ENCODE measurements around the gene MST1R. TPM values are rescaled to one million over a fixed set of nuclear protein-coding genes. Genes with fewer than 3 reads are reported as not detected.

Gene MST1R
- total and polyA plus RNA-seq, 2 of the 4 experiments (the other 2 are of a cell fraction): under 0.01 to 0.14 TPM

DNA sequence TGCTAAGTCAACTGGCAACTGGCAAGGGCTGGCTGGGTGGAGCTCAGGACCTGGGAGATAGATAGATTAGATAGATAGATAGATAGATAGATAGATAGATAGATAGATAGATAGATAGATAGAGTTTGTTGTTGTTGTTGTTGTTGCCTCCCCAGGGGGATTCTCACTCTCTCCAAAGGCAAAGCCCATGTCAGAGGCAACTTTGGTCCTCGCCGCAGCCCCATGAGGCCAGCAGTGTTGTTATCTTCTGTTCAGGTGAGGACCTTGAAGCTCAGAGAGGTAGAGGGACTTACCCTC lies 7.4 kb upstream of the MST1R start:
- no TSS peak for BruUV-seq (replicated peaks)
- CTCF ChIA-PET: no interaction called here
- in situ Hi-C loops (cut with MboI; ENCODE audit: low sequenced_read_pairs): no loop called here

More for the DNA sequence above, 7.4 kb upstream of the MST1R start:
- no peak overlapping the region for H4K91ac ChIP-seq (ENCODE audit: insufficient read depth, low read depth, low read length)
- dilution Hi-C loops (cut with HindIII; ENCODE audit: low sequenced_read_pairs, unreplicated experiment): no loop called here
- no peaks in the 10 kb centered on the region; a peak in 1 of 4 replicates for H3K79me1 ChIP-seq (ENCODE audit: low read depth in 1 of 2, low read length in 2 of 2)
- H3K4me3 ChIP-seq (ENCODE audit: insufficient read depth, low read depth, low read length): no peak overlapping the region
- H3K9ac ChIP-seq (ENCODE audit: low read depth, low read length): no peak overlapping the region
- DNase-seq: no peak
- no peak overlapping the region for H2AFZ ChIP-seq (replicated peaks; ENCODE audit: low read length, poor library complexity)
- no peak overlapping the region for H2BK5ac ChIP-seq (ENCODE audit: low read depth, low read length, poor library complexity, severe bottlenecking)
- no peak for TF ChIP-seq NFE2L2 (IDR thresholded peaks at IDR 0.05; ENCODE audit: low read depth, low read length)
- TF ChIP-seq POLR2A (IDR thresholded peaks at IDR 0.05; ENCODE audit: low read depth, low read length): no peak
- TF ChIP-seq MAZ (IDR thresholded peaks at IDR 0.05; ENCODE audit: borderline replicate concordance, low read depth, low read length): no peak
- no peak for TF ChIP-seq MXI1 (IDR thresholded peaks at IDR 0.05; ENCODE audit: borderline replicate concordance, low read depth, low read length)
- TF ChIP-seq, protein P1, sequence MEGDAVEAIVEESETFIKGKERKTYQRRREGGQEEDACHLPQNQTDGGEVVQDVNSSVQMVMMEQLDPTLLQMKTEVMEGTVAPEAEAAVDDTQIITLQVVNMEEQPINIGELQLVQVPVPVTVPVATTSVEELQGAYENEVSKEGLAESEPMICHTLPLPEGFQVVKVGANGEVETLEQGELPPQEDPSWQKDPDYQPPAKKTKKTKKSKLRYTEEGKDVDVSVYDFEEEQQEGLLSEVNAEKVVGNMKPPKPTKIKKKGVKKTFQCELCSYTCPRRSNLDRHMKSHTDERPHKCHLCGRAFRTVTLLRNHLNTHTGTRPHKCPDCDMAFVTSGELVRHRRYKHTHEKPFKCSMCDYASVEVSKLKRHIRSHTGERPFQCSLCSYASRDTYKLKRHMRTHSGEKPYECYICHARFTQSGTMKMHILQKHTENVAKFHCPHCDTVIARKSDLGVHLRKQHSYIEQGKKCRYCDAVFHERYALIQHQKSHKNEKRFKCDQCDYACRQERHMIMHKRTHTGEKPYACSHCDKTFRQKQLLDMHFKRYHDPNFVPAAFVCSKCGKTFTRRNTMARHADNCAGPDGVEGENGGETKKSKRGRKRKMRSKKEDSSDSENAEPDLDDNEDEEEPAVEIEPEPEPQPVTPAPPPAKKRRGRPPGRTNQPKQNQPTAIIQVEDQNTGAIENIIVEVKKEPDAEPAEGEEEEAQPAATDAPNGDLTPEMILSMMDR (conservative IDR thresholded peaks at IDR 0.05; ENCODE audit: low read depth, low read length): no peak
- TF ChIP-seq MAFK (IDR thresholded peaks at IDR 0.05; ENCODE audit: low read depth, low read length): no peak
- TF ChIP-seq CHD1 (IDR thresholded peaks at IDR 0.05; ENCODE audit: low read depth, low read length): no peak
- TF ChIP-seq, protein P2, sequence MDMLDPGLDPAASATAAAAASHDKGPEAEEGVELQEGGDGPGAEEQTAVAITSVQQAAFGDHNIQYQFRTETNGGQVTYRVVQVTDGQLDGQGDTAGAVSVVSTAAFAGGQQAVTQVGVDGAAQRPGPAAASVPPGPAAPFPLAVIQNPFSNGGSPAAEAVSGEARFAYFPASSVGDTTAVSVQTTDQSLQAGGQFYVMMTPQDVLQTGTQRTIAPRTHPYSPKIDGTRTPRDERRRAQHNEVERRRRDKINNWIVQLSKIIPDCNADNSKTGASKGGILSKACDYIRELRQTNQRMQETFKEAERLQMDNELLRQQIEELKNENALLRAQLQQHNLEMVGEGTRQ (IDR thresholded peaks at IDR 0.05; ENCODE audit: low read depth, low read length): no peak
- no peak for TF ChIP-seq CEBPB (IDR thresholded peaks at IDR 0.05; ENCODE audit: low read depth, low read length)
- no peak for TF ChIP-seq FOS (IDR thresholded peaks at IDR 0.05; ENCODE audit: low read depth, low read length)
- no peak for TF ChIP-seq RFX5 (IDR thresholded peaks at IDR 0.05; ENCODE audit: low read depth, low read length)
- TF ChIP-seq, protein P3, sequence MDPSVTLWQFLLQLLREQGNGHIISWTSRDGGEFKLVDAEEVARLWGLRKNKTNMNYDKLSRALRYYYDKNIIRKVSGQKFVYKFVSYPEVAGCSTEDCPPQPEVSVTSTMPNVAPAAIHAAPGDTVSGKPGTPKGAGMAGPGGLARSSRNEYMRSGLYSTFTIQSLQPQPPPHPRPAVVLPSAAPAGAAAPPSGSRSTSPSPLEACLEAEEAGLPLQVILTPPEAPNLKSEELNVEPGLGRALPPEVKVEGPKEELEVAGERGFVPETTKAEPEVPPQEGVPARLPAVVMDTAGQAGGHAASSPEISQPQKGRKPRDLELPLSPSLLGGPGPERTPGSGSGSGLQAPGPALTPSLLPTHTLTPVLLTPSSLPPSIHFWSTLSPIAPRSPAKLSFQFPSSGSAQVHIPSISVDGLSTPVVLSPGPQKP (IDR thresholded peaks at IDR 0.05; ENCODE audit: borderline replicate concordance, low read depth, low read length): no peak
- no peak for TF ChIP-seq RAD21 (IDR thresholded peaks at IDR 0.05; ENCODE audit: low read length)
- no peak for TF ChIP-seq SMC3 (IDR thresholded peaks at IDR 0.05; ENCODE audit: low read depth, low read length)
- TF ChIP-seq RCOR1 (IDR thresholded peaks at IDR 0.05; ENCODE audit: insufficient replicate concordance, low read length): no peak
- no peak for TF ChIP-seq BHLHE40 (IDR thresholded peaks at IDR 0.05; ENCODE audit: low read depth, low read length)
- no peak overlapping the region for H3K27ac ChIP-seq (ENCODE audit: insufficient read depth, low read length)
- H2BK20ac ChIP-seq (ENCODE audit: low read depth, low read length): no peak overlapping the region
- no peaks in the 10 kb centered on the region for H4K20me1 ChIP-seq (ENCODE audit: insufficient read depth, low read length)
- H2AK9ac ChIP-seq (replicated peaks; ENCODE audit: low read depth, low read length, poor library complexity): no peak overlapping the region
- intact Hi-C loops (cut with micrococcal nuclease): no loop called here
- POLR2A ChIA-PET (ENCODE audit: unreplicated experiment): no interaction called here
- H4K5ac ChIP-seq (ENCODE audit: low read depth, low read length): no peak overlapping the region
- H3K4me1 ChIP-seq (ENCODE audit: control insufficient read depth, insufficient read depth, low read length): no peaks in the 10 kb centered on the region
- H4K8ac ChIP-seq (ENCODE audit: low read depth in 2 of 2, low read length in 2 of 2): no peak overlapping the region
- peaks cover 21% of the 10 kb centered on the region for H3K36me3 ChIP-seq (ENCODE audit: control insufficient read depth, insufficient read depth, low read length)
- H3K9me1 ChIP-seq (ENCODE audit: insufficient read depth, low read length): no peaks in the 10 kb centered on the region
- H3K56ac ChIP-seq (ENCODE audit: extremely low read depth, insufficient read depth, low read length): no peak overlapping the region
- H3K14ac ChIP-seq (replicated peaks; ENCODE audit: low read depth, low read length): no peak overlapping the region
- no peak overlapping the region for H2BK120ac ChIP-seq (ENCODE audit: low read depth, low read length)
- no peaks in the 10 kb centered on the region for H3K9me3 ChIP-seq (ENCODE audit: control insufficient read depth, insufficient read depth, low read length)
- H3K4ac ChIP-seq (ENCODE audit: low read depth, low read length): no peak overlapping the region
- no peak overlapping the region for H3K23ac ChIP-seq (ENCODE audit: low read depth, low read length)
- H2AK5ac ChIP-seq (ENCODE audit: low read depth, low read length): no peak overlapping the region
- H3K27me3 ChIP-seq (ENCODE audit: control insufficient read depth, insufficient read depth, low read length): no peaks in the 10 kb centered on the region
- ATAC-seq (ENCODE audit: low read depth): no peak
- no peak overlapping the region for H3K18ac ChIP-seq (ENCODE audit: low read depth, low read length)
- H2BK15ac ChIP-seq (ENCODE audit: low read depth, low read length): no peak overlapping the region
- no peak overlapping the region for H3K4me2 ChIP-seq (ENCODE audit: low read depth, low read length)
- WGBS, 2 experiments (ENCODE audit: extremely low coverage in 2 of 2, insufficient read length in 1 of 2): no CpG with 5 or more reads among the region's 2 CpGs
